AG09309 (cell line): Measurements from ENCODE around the gene CD38.
"Not testable (repeated sequence)": the region's sequence is repeated elsewhere in the genome, so short reads cannot be mapped to it uniquely, and the experiment has no call there.

Experiments used
- DNase-seq: peaks from one replicate; pipeline ENCODE4 v3.0.0-alpha.2; 2010; ENCODE audit warnings: low read depth
- H3K4me3 ChIP-seq: 2 replicates; pipeline ENCODE4 v1.5.1; 2011; ENCODE audit warnings: mild to moderate bottlenecking, low read depth, low read length, moderate library complexity; ENCODE audit not compliant: control insufficient read depth
- TF ChIP-seq, protein P1 (sequence below): IDR thresholded peaks from 2 replicates; pipeline ENCODE4 v1.5.1; 2011; ENCODE audit warnings: mild to moderate bottlenecking, low read depth, low read length, inconsistent platforms; ENCODE audit not compliant: insufficient read depth, control insufficient read depth; ENCODE audit errors: missing control alignments

CD38 gene

DNA sequence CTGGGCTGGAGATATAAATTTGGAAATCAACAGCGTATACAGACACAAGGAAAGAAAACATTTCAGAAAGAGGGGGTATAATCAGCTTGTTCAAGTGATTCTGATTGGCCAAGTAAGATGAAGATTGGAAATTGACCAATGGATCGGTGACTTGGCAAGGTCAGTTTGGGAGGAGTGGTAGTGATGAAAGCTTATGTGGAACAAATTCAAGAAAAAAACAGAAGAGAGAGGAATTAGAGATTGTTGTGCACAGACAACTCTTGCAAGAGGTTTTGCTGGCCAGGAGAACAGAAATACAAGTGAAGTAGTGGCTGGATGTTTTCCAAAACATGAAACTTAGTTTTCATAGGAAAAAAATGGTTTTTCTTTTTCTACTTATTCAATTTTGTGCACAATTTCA is 16.3 kb downstream of the CD38 start:
- no peak overlapping the region for H3K4me3 ChIP-seq
- DNase-seq = no peak

DNA sequence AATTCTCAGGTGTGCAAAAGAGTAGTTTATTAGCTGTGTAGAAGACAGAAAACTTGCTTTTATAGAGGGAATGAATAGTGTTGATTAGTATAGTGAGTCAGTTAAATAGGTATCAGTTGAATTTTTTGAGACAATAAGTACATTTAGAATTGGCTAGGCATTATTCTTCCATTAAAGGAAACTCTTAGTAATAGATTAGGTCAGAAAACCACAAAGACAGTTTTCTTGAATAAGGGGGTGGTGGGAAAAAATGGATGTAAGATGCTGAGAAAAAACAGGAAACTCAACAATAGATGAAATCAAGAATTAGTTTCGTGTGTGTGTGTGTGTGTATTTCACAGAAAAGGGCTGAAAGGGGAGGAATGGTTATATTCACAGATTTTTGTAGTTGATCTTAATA is 16.8 kb downstream of the CD38 start:
- DNase-seq = no peak
- TF ChIP-seq, protein P1, sequence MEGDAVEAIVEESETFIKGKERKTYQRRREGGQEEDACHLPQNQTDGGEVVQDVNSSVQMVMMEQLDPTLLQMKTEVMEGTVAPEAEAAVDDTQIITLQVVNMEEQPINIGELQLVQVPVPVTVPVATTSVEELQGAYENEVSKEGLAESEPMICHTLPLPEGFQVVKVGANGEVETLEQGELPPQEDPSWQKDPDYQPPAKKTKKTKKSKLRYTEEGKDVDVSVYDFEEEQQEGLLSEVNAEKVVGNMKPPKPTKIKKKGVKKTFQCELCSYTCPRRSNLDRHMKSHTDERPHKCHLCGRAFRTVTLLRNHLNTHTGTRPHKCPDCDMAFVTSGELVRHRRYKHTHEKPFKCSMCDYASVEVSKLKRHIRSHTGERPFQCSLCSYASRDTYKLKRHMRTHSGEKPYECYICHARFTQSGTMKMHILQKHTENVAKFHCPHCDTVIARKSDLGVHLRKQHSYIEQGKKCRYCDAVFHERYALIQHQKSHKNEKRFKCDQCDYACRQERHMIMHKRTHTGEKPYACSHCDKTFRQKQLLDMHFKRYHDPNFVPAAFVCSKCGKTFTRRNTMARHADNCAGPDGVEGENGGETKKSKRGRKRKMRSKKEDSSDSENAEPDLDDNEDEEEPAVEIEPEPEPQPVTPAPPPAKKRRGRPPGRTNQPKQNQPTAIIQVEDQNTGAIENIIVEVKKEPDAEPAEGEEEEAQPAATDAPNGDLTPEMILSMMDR = no peak
- H3K4me3 ChIP-seq = no peak overlapping the region

More for the DNA sequence above, 16.3 kb downstream of the CD38 start:
- TF ChIP-seq, protein P1 = no peak

DNA sequence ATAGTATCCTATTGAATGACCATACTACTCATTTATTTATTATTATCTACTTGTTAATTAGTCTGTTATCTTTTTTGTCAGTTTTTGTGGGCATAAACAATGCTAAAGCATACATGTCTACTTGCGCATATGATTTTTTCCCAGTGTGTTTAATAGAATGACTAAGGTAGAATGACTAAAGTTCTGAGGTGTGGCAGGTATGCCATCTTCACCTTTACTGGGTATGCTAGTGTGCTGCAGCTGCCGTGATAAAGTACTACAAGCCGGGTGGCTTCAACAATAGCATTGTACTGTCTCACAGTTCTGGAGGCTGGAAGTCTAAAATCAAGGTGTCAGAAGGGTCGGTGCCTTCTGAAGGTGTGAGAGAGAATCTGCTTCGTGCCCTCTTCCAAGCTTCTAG is 19.2 kb downstream of the CD38 start:
- DNase-seq = no peak
- TF ChIP-seq, protein P1 = no peak
- H3K4me3 ChIP-seq = no peak overlapping the region

DNA sequence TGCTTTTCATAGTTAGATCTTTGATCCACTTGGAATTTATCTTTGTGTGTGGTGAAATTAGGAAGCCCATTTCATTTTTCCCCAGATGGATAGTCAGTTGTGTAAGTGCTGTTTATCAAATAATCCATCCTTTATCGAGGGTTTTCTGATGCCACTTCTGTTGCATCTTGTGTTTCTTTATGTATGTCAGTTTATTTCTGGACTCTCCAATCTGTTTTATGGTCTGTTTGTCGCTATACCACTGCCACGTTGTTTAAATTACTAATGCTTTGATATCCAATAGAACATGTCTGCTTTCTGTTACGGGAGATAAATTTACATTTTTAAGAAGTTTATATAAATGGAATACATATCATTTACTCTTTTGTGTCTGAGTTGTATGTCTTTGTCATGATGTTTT is 21.0 kb downstream of the CD38 start:
- TF ChIP-seq, protein P1 = no peak
- DNase-seq = no peak
- H3K4me3 ChIP-seq = no peak overlapping the region

DNA sequence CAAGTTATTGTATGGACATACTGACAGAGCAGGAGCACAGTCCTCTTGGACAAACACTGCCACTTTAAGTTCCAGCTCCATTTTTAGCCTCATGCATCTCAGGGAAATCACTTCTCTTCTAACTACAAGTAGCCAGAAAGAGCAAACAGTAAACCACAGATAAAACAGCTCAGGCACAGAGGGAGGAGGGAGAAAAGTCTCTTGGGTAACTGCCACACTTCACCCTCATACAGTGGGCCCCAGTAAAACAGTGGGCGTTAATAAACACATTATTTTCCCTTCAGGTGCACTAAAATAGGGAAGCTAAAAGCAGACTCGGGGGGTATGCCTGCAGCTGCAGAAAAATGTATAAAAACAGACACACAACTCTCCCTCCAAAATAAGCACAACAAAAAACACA is 21.6 kb downstream of the CD38 start:
- DNase-seq = no peak
- no peak overlapping the region for H3K4me3 ChIP-seq
- TF ChIP-seq, protein P1 = no peak

GRCh38 chr4:15802497-15802896 is 24.4 kb downstream of the CD38 start:
- H3K4me3 ChIP-seq, DNase-seq: not testable (repeated sequence)

DNA sequence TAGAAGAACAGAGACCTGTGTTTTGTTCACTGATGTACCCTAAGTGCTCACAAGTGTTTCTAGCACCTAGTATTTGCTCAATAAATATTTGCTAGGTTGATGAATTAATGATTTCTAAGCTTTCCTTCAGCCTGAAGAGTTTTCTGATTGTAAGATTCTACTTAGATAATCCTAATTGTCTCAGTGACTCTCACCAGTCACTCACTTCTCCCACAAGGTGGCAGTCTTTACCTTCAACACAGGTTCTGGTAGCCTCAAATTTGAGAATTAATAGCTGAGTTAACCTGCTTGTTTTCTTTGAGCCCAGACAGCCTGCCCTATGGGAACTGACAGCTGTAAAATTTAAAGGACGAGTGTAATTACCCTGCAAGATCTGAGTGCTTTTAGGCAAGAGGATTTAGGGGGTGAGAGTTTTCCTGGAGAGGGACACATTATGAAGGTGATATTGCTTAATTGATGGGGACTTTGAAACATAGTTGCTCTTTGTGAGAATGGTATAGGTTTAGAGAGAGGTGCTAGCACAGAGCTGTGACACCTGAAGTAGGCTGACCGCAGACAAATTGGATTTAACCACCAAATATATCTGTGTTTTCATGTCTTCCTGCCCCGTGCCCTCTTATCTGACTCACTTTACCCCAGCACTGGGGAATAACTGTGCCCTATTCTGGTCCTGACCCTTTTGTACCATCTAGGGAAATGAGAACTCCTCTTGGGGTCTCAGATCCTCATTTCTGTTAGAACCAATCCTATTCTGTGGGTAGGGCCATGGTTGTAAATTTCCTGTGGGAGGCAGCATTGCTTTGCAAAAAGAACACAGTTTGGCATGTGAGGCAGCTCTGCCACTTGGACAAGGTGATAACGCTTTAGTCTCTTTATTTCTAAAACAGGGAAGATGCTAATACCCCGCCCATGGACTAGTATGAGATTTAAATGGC is 27.7 kb downstream of the CD38 start:
- DNase-seq = peak; percentile 23
- H3K4me3 ChIP-seq = no peak overlapping the region
- TF ChIP-seq, protein P1 = peak; percentile 77
